Liver (tissue), 3 donors: ENCODE data around the gene PRG2.

Source experiments
- EGR1 ChIP-seq, 2 donors: IDR thresholded peaks; 2 replicates each; pipeline ENCODE4 v1.6.1; 2016 to 2018; ENCODE audit warnings: antibody characterized with exemption in 2 of 2, low read depth in 2 of 2
- FOXA1 ChIP-seq: IDR thresholded peaks from 2 replicates; pipeline ENCODE4 v1.6.1; 2016; ENCODE audit warnings: antibody characterized with exemption
- GABPA ChIP-seq, 2 donors: IDR thresholded peaks in 1 of 2; conservative IDR thresholded peaks in 1 of 2; 2 replicates each; pipeline ENCODE4 v1.6.1; 2016; ENCODE audit warnings: antibody characterized with exemption in 2 of 2, mild to moderate bottlenecking in 1 of 2, moderate library complexity in 1 of 2
- JUND ChIP-seq, 2 donors: IDR thresholded peaks; 2 replicates each; pipeline ENCODE4 v1.6.1; 2016; ENCODE audit warnings: antibody characterized with exemption in 2 of 2
- RAD21 ChIP-seq, 2 donors: IDR thresholded peaks; 2 replicates each; pipeline ENCODE4 v1.6.1; 2016; ENCODE audit warnings: antibody characterized with exemption in 2 of 2, mild to moderate bottlenecking in 2 of 2
- TAF1 ChIP-seq: conservative IDR thresholded peaks from 2 replicates; pipeline ENCODE4 v1.6.1; 2016; ENCODE audit warnings: antibody characterized with exemption, mild to moderate bottlenecking
- YY1 ChIP-seq: IDR thresholded peaks from 2 replicates; pipeline ENCODE4 v1.6.1; 2016; ENCODE audit warnings: antibody characterized with exemption, mild to moderate bottlenecking
- TF ChIP-seq, protein P1 (sequence below): fragments of 150-350 bp; IDR thresholded peaks from 2 replicates; pipeline ENCODE4 v1.5.1; 2017; ENCODE audit warnings: improper control_type of control experiment, low read depth, low read length; ENCODE audit not compliant: missing input control
- TF ChIP-seq, protein P2 (sequence below): IDR thresholded peaks from 2 replicates; pipeline ENCODE4 v1.6.1; 2016; ENCODE audit warnings: antibody characterized with exemption, mild to moderate bottlenecking
- TF ChIP-seq, protein P3 (sequence below): IDR thresholded peaks from 2 replicates; pipeline ENCODE4 v1.6.1; 2016; ENCODE audit warnings: antibody characterized with exemption
- donor health status: healthy.
- donor health status: healthy.

DNA sequence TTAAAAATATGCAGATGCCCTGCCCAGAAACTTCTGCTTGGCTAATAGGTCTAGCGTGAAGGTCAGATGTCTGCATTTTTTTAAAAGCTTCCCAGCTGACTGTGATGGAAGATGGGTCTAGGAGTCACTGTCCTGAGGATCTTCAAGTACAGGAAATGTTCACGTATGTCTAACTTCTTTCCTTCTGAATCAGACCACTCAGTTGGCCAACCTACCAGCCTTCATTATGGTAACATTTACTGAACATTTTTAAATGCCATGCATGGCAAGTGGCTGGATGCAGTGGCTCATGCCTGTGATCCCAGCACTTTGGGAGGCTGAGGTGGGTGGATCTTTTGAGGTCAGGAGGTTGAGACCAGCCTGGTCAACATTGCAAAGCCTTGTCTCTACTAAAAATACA, 1.1 kb upstream of the PRG2 start:
- no peak for TF ChIP-seq RAD21 (IDR thresholded peaks at IDR 0.05)
- TF ChIP-seq, protein P1, sequence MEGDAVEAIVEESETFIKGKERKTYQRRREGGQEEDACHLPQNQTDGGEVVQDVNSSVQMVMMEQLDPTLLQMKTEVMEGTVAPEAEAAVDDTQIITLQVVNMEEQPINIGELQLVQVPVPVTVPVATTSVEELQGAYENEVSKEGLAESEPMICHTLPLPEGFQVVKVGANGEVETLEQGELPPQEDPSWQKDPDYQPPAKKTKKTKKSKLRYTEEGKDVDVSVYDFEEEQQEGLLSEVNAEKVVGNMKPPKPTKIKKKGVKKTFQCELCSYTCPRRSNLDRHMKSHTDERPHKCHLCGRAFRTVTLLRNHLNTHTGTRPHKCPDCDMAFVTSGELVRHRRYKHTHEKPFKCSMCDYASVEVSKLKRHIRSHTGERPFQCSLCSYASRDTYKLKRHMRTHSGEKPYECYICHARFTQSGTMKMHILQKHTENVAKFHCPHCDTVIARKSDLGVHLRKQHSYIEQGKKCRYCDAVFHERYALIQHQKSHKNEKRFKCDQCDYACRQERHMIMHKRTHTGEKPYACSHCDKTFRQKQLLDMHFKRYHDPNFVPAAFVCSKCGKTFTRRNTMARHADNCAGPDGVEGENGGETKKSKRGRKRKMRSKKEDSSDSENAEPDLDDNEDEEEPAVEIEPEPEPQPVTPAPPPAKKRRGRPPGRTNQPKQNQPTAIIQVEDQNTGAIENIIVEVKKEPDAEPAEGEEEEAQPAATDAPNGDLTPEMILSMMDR: no peak
- TF ChIP-seq JUND (IDR thresholded peaks at IDR 0.05): no peak
- no peak for TF ChIP-seq TAF1
- TF ChIP-seq FOXA1: no peak
- TF ChIP-seq, protein P2, sequence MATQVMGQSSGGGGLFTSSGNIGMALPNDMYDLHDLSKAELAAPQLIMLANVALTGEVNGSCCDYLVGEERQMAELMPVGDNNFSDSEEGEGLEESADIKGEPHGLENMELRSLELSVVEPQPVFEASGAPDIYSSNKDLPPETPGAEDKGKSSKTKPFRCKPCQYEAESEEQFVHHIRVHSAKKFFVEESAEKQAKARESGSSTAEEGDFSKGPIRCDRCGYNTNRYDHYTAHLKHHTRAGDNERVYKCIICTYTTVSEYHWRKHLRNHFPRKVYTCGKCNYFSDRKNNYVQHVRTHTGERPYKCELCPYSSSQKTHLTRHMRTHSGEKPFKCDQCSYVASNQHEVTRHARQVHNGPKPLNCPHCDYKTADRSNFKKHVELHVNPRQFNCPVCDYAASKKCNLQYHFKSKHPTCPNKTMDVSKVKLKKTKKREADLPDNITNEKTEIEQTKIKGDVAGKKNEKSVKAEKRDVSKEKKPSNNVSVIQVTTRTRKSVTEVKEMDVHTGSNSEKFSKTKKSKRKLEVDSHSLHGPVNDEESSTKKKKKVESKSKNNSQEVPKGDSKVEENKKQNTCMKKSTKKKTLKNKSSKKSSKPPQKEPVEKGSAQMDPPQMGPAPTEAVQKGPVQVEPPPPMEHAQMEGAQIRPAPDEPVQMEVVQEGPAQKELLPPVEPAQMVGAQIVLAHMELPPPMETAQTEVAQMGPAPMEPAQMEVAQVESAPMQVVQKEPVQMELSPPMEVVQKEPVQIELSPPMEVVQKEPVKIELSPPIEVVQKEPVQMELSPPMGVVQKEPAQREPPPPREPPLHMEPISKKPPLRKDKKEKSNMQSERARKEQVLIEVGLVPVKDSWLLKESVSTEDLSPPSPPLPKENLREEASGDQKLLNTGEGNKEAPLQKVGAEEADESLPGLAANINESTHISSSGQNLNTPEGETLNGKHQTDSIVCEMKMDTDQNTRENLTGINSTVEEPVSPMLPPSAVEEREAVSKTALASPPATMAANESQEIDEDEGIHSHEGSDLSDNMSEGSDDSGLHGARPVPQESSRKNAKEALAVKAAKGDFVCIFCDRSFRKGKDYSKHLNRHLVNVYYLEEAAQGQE: no peak
- TF ChIP-seq YY1: no peak
- no peak for TF ChIP-seq GABPA (IDR thresholded peaks at IDR 0.05 in 1 of 2, conservative IDR thresholded peaks at IDR 0.05 in 1 of 2)
- TF ChIP-seq, protein P3, sequence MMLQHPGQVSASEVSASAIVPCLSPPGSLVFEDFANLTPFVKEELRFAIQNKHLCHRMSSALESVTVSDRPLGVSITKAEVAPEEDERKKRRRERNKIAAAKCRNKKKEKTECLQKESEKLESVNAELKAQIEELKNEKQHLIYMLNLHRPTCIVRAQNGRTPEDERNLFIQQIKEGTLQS: no peak
- TF ChIP-seq EGR1 (IDR thresholded peaks at IDR 0.05; ENCODE audit: low read depth in 2 of 2): no peak
